Ovary (tissue), 9 donors: ENCODE data around the gene ERF. TPM values are rescaled to one million over a fixed set of nuclear protein-coding genes. Genes with fewer than 3 reads are reported as not detected.

Experiments
- DNase-seq, 5 donors: peaks; one replicate each; pipeline ENCODE4 v3.0.0-alpha.2; 2019 to 2020
- H3K27ac ChIP-seq, 2 donors: fragments of 200-600 bp; one replicate each; pipeline versions ENCODE4 v1.5.1 to v1.8.0; 2019 to 2022
- H3K27me3 ChIP-seq: fragments of 200-600 bp; one replicate; pipeline ENCODE4 v1.8.0; 2022
- H3K36me3 ChIP-seq: fragments of 200-600 bp; sonication (generic); one replicate; pipeline ENCODE4 v1.5.1; 2019
- H3K4me1 ChIP-seq: one replicate; pipeline ENCODE4 v1.8.1; 2013; ENCODE audit warnings: mild to moderate bottlenecking, moderate library complexity; ENCODE audit not compliant: insufficient read depth
- H3K4me3 ChIP-seq: fragments of 200-600 bp; sonication (generic); one replicate; pipeline ENCODE4 v1.5.1; 2017
- H3K9me3 ChIP-seq, 2 donors: fragments of 200-600 bp in 1 of 2; sonication (generic) in 1 of 2; one replicate each; pipeline versions ENCODE4 v1.5.1 to v1.8.1; 2013 to 2019; ENCODE audit warnings: mild to moderate bottlenecking in 1 of 2, moderate library complexity in 1 of 2
- CTCF ChIP-seq, 3 donors: fragments of 450-650 bp in 2 of 3; fragments of 200-600 bp in 1 of 3; IDR thresholded peaks; one replicate each; pipeline versions ENCODE4 v1.5.1 to v1.8.0; 2016 to 2022; ENCODE audit warnings: antibody characterized with exemption in 3 of 3, mild to moderate bottlenecking in 1 of 3
- EP300 ChIP-seq: sonication (generic); formaldehyde crosslinking; IDR thresholded peaks from one replicate; pipeline ENCODE4 v1.6.1; 2017; ENCODE audit warnings: antibody characterized with exemption
- POLR2A ChIP-seq: fragments of 450-650 bp; IDR thresholded peaks from one replicate; pipeline ENCODE4 v1.6.1; 2017; ENCODE audit warnings: antibody characterized with exemption, mild to moderate bottlenecking, moderate library complexity
- whole genome bisulfite sequencing, 3 donors: extraction: QIAGEN DNeasy Blood & Tissue Kit in 1 of 3; methylation state at CpG; one replicate each; pipeline versions ENCODE4 v1.1.5 to v1.1.7; 2013 to 2017; 5-methylcytosine and 5-hydroxymethylcytosine counted together
- intact Hi-C, 4 donors: fragments of 100-400 bp; cut with DNase I; formaldehyde crosslinking; loops; one replicate each; pipeline versions ENCODE4 v1.11.0 to v1.15.1; 2022 to 2023
- polyA plus RNA-seq, 2 donors: library from polyadenylated mRNA; stranded (reverse); fragments of 200-250 nt in 1 of 2; fragments of 350-450 nt in 1 of 2; fragmentation: Illumina TruSeq in 1 of 2; extraction: RNeasy Lipid Tissue Mini Kit (QIAGEN cat#74804) in 1 of 2; gene quantifications; one replicate each; pipeline ENCODE4 v1.2.3, GENCODE V29; 2013 to 2014
- total RNA-seq, 7 donors: library from RNA; depleted of rRNA in 2 of 7; stranded (reverse); fragments of >200 nt in 2 of 7; fragmentation: NEBNext Ultra II Directional in 3 of 7; extraction: Animal tissue kit (Norgen Biotek cat#: 25700) in 3 of 7; gene quantifications; one replicate each; pipeline versions ENCODE4 v1.1.0 to v1.2.4, GENCODE V29; 2016 to 2023
- donor health status: DM: no; HTN: no; CAD: no; lungs with moderate emphysema.
- donor health status: DM: no; HTN: no; CAD: no.
- donor health status: Bipolar disorder and iron deficiency.
- donor health status: DM: yes; HTN: yes; CAD: no.
- donor health status: DM: no; HTN: no; CAD: no.
- donor health status: DM: yes; HTN: yes; CAD: no.

ERF gene
- total and polyA plus RNA-seq, 9 donors = 23.1 to 110 (median 57.7) TPM

GRCh38 chr19:42199440-42200115 lies 55.4 kb downstream of the ERF start:
- H3K27ac ChIP-seq = no peak overlapping the region
- no peak overlapping the region for H3K4me3 ChIP-seq
- no peaks in the 10 kb centered on the region for H3K9me3 ChIP-seq
- no peak for DNase-seq
- H3K27me3 ChIP-seq = no peaks in the 10 kb centered on the region
- intact Hi-C loops = no loop called here
- WGBS, 3 donors = 81 to 87% (median 85%) methylated on average over 26 to 32 of the region's 32 CpGs
- TF ChIP-seq EP300 = no peak
- TF ChIP-seq CTCF (IDR thresholded peaks at IDR 0.05) = no peak
- no peak for TF ChIP-seq POLR2A
- no peaks in the 10 kb centered on the region for H3K4me1 ChIP-seq
- no peaks in the 10 kb centered on the region for H3K36me3 ChIP-seq

GRCh38 chr19:42198676-42199439 lies 56.1 kb downstream of the ERF start:
- Histone ChIP-seq H3K4me3 (no peak overlapping the region), H3K27ac (no peak overlapping the region), H3K27me3 (no peaks in the 10 kb centered on the region), H3K36me3 (no peaks in the 10 kb centered on the region), H3K4me1 (no peaks in the 10 kb centered on the region), H3K9me3 (no peaks in the 10 kb centered on the region)
- intact Hi-C loops = no loop called here
- TF ChIP-seq POLR2A (no peak), CTCF (IDR thresholded peaks at IDR 0.05) (no peak), EP300 (no peak)
- no peak for DNase-seq
- 66 to 70% (median 68%) methylated on average over 7 of the region's 7 CpGs for WGBS, 3 donors

Other genes with a start within 250 kb of the ERF start
- 10 to 100 TPM in 2 of 7 donors, 1 to 10 TPM in 5; 1.7 to 16.3 (median 3.7) TPM for gene GRIK5, start 184.9 kb downstream of the ERF start, total RNA-seq
- gene GRIK5, start 184.9 kb downstream of the ERF start, polyA plus RNA-seq = 1 to 10 TPM; 2.9 to 5.3 TPM
- 10 to 100 TPM; 10.3 to 24.6 (median 18.2) TPM for gene ZNF574, start 179.0 kb downstream of the ERF start, total RNA-seq
- 10 to 100 TPM in 1 of 2 donors, 1 to 10 TPM in 1; 2.4 to 14.9 TPM for gene ZNF574, start 179.0 kb downstream of the ERF start, polyA plus RNA-seq
- gene POU2F2, start 122.7 kb downstream of the ERF start, total RNA-seq = 1 to 10 TPM in 4 of 7 donors, under 1 TPM in 2, not detected in 1; 0.72 to 4.3 (median 1.4) TPM
- gene POU2F2, start 122.7 kb downstream of the ERF start, polyA plus RNA-seq = 1 to 10 TPM in 1 of 2 donors, under 1 TPM in 1; 0.52 to 1.2 TPM
- gene DEDD2, start 37.5 kb downstream of the ERF start, total RNA-seq = 10 to 100 TPM; 14.9 to 36.8 (median 25.1) TPM
- gene DEDD2, start 37.5 kb downstream of the ERF start, polyA plus RNA-seq = 10 to 100 TPM in 1 of 2 donors, 1 to 10 TPM in 1; 8.3 to 33.1 TPM
- gene ZNF526, start 34.8 kb downstream of the ERF start, total RNA-seq = 10 to 100 TPM in 5 of 7 donors, 1 to 10 TPM in 2; 2.4 to 17.9 (median 12.9) TPM
- gene ZNF526, start 34.8 kb downstream of the ERF start, polyA plus RNA-seq = 1 to 10 TPM; 5.0 to 6.5 TPM
- 10 to 100 TPM; 16.0 to 40.9 (median 34.9) TPM for gene GSK3A, start 12.5 kb downstream of the ERF start, total RNA-seq
- 10 to 100 TPM; 31.9 to 38.3 TPM for gene GSK3A, start 12.5 kb downstream of the ERF start, polyA plus RNA-seq
- gene CIC, start 14.1 kb upstream of the ERF start, total RNA-seq = 100 to 1,000 TPM in 4 of 7 donors, 10 to 100 TPM in 3; 24.6 to 139 (median 113) TPM
- 10 to 100 TPM in 1 of 2 donors, 1 to 10 TPM in 1; 6.6 to 71.0 TPM for gene CIC, start 14.1 kb upstream of the ERF start, polyA plus RNA-seq
- 1 to 10 TPM in 2 of 7 donors, under 1 TPM in 4, not detected in 1; 0.58 to 2.9 (median 0.78) TPM for gene PRR19, start 47.0 kb upstream of the ERF start, total RNA-seq
- gene PRR19, start 47.0 kb upstream of the ERF start, polyA plus RNA-seq = under 1 TPM in 1 of 2 donors, not detected in 1; 0.71 TPM
- 10 to 100 TPM; 15.8 to 40.2 (median 20.6) TPM for gene PAFAH1B3, start 47.5 kb upstream of the ERF start, total RNA-seq
- 10 to 100 TPM in 1 of 2 donors, 1 to 10 TPM in 1; 4.1 to 23.4 TPM for gene PAFAH1B3, start 47.5 kb upstream of the ERF start, polyA plus RNA-seq
- gene TMEM145, start 58.2 kb upstream of the ERF start, total RNA-seq = 1 to 10 TPM in 1 of 7 donors, under 1 TPM in 4, not detected in 2; 0.20 to 1.7 (median 0.31) TPM
- gene TMEM145, start 58.2 kb upstream of the ERF start, polyA plus RNA-seq = under 1 TPM in 1 of 2 donors, not detected in 1; 0.08 TPM
- 10 to 100 TPM; 11.0 to 31.6 (median 27.0) TPM for gene MEGF8, start 70.5 kb upstream of the ERF start, total RNA-seq
- 10 to 100 TPM; 17.8 to 21.6 TPM for gene MEGF8, start 70.5 kb upstream of the ERF start, polyA plus RNA-seq
- gene CNFN, start 135.2 kb upstream of the ERF start, total RNA-seq = not detected
- under 1 TPM; 0.47 to 0.91 TPM for gene CNFN, start 135.2 kb upstream of the ERF start, polyA plus RNA-seq
- 10 to 100 TPM in 3 of 7 donors, 1 to 10 TPM in 4; 2.3 to 15.1 (median 5.4) TPM for gene LIPE, start 172.3 kb upstream of the ERF start, total RNA-seq
- gene LIPE, start 172.3 kb upstream of the ERF start, polyA plus RNA-seq = 1 to 10 TPM; 1.7 to 7.9 TPM
- gene CXCL17, start 187.8 kb upstream of the ERF start, total RNA-seq = under 1 TPM in 2 of 7 donors, not detected in 5; 0.32 to 0.46 TPM
- not detected for gene CXCL17, start 187.8 kb upstream of the ERF start, polyA plus RNA-seq